IMR-90 (cell line): ENCODE data around the gene TTC21B. TPM values are rescaled to one million over a fixed set of nuclear protein-coding genes. Genes with fewer than 3 reads are reported as not detected.

Source experiments
- ATAC-seq: fragments of 200-7000 bp; cut with Tn5 transposase; 2 replicates; pipeline ENCODE4 v1.9.1; 2020; ENCODE audit warnings: low read depth, mild to moderate bottlenecking, moderate library complexity
- BruUV-seq: library from RNA; stranded (reverse); fragments of 400-500 nt; replicated peaks from 2 replicates; lab custom pipeline; 2021; lab: Mats Ljungman, UMichigan
- CTCF ChIA-PET: fragments of 300-600 bp; formaldehyde crosslinking; extraction: SDS; loops from one replicate; lab custom pipeline; 2021; ENCODE audit warnings: antibody characterized with exemption; lab: Yijun Ruan, JAX
- POLR2A ChIA-PET: fragments of 300-600 bp; sonication (Branson Sonifier 250); formaldehyde crosslinking; loops from one replicate; lab custom pipeline; 2022; ENCODE audit warnings: antibody characterized with exemption; ENCODE audit not compliant: unreplicated experiment; lab: Charles Lee
- DNase-seq: peaks from one replicate; pipeline ENCODE4 v3.0.0; 2013
- H2AFZ ChIP-seq: replicated peaks from 2 replicates; pipeline ENCODE3; 2013; ENCODE audit warnings: low read length, mild to moderate bottlenecking; ENCODE audit not compliant: poor library complexity
- H2AK5ac ChIP-seq: 2 replicates; pipeline ENCODE4 v1.6.1; 2013; ENCODE audit warnings: low read depth, low read length, inconsistent platforms
- H2AK9ac ChIP-seq: replicated peaks from 2 replicates; pipeline ENCODE3; 2013; ENCODE audit warnings: mild to moderate bottlenecking, low read depth, low read length, moderate library complexity; ENCODE audit not compliant: poor library complexity
- H2BK120ac ChIP-seq: 2 replicates; pipeline ENCODE4 v1.6.1; 2013; ENCODE audit warnings: low read depth, low read length, inconsistent platforms
- H2BK15ac ChIP-seq: 3 replicates; pipeline ENCODE4 v1.6.1; 2013; ENCODE audit warnings: low read depth, low read length, inconsistent platforms
- H2BK20ac ChIP-seq: 2 replicates; pipeline ENCODE4 v1.6.1; 2013; ENCODE audit warnings: low read depth, mild to moderate bottlenecking, inconsistent platforms, low read length, moderate library complexity
- H2BK5ac ChIP-seq: 2 replicates; pipeline ENCODE4 v1.6.1; 2013; ENCODE audit warnings: mild to moderate bottlenecking, low read depth, low read length, inconsistent platforms; ENCODE audit not compliant: poor library complexity, severe bottlenecking
- H3K14ac ChIP-seq: replicated peaks from 2 replicates; pipeline ENCODE4 v1.6.1; 2013; ENCODE audit warnings: low read depth, low read length, inconsistent platforms
- H3K18ac ChIP-seq: 2 replicates; pipeline ENCODE4 v1.6.1; 2013; ENCODE audit warnings: low read depth, low read length, control low read depth
- H3K23ac ChIP-seq: 2 replicates; pipeline ENCODE4 v1.6.1; 2013; ENCODE audit warnings: low read depth, low read length, inconsistent platforms
- H3K27ac ChIP-seq: 2 replicates; pipeline ENCODE4 v1.5.1; 2013; ENCODE audit warnings: mild to moderate bottlenecking, control low read depth, low read length; ENCODE audit not compliant: insufficient read depth
- H3K27me3 ChIP-seq: 2 replicates; pipeline ENCODE4 v1.6.1; 2013; ENCODE audit warnings: low read length; ENCODE audit not compliant: control insufficient read depth, insufficient read depth
- H3K36me3 ChIP-seq: 2 replicates; pipeline ENCODE4 v1.6.1; 2013; ENCODE audit warnings: low read length, mixed read lengths; ENCODE audit not compliant: control insufficient read depth, insufficient read depth
- H3K4ac ChIP-seq: 2 replicates; pipeline ENCODE4 v1.6.1; 2013; ENCODE audit warnings: low read depth, low read length, inconsistent platforms
- H3K4me1 ChIP-seq: 2 replicates; pipeline ENCODE4 v1.6.1; 2013; ENCODE audit warnings: low read length, mixed read lengths; ENCODE audit not compliant: control insufficient read depth, insufficient read depth
- H3K4me2 ChIP-seq: 2 replicates; pipeline ENCODE4 v1.6.1; 2013; ENCODE audit warnings: low read depth, mild to moderate bottlenecking, control low read depth, low read length, moderate library complexity
- H3K4me3 ChIP-seq: 2 replicates; pipeline ENCODE4 v1.5.1; 2013; ENCODE audit warnings: low read depth, mild to moderate bottlenecking, control low read depth, low read length, moderate library complexity; ENCODE audit not compliant: insufficient read depth
- H3K56ac ChIP-seq: 2 replicates; pipeline ENCODE4 v1.6.1; 2013; ENCODE audit warnings: low read length, inconsistent platforms; ENCODE audit not compliant: insufficient read depth; ENCODE audit errors: extremely low read depth
- H3K79me1 ChIP-seq, 2 experiments: 2 replicates each; pipeline ENCODE4 v1.6.1; 2013; ENCODE audit warnings: low read length in 2 of 2, inconsistent platforms in 1 of 2, low read depth in 1 of 2
- H3K9ac ChIP-seq: 2 replicates; pipeline ENCODE4 v1.6.1; 2013; ENCODE audit warnings: low read depth, low read length, control low read depth
- H3K9me1 ChIP-seq: 2 replicates; pipeline ENCODE4 v1.6.1; 2013; ENCODE audit warnings: low read length, inconsistent platforms; ENCODE audit not compliant: insufficient read depth
- H3K9me3 ChIP-seq: 2 replicates; pipeline ENCODE4 v1.6.1; 2013; ENCODE audit warnings: low read length; ENCODE audit not compliant: control insufficient read depth, insufficient read depth
- H4K20me1 ChIP-seq: 2 replicates; pipeline ENCODE4 v1.6.1; 2013; ENCODE audit warnings: low read length, inconsistent platforms; ENCODE audit not compliant: insufficient read depth
- H4K5ac ChIP-seq: 2 replicates; pipeline ENCODE4 v1.6.1; 2013; ENCODE audit warnings: mild to moderate bottlenecking, low read depth, low read length, control low read depth
- H4K8ac ChIP-seq, 2 experiments: 2 replicates each; pipeline ENCODE4 v1.6.1; 2013; ENCODE audit warnings: low read depth in 2 of 2, low read length in 2 of 2, control low read depth in 1 of 2, inconsistent platforms in 1 of 2
- H4K91ac ChIP-seq: 2 replicates; pipeline ENCODE4 v1.6.1; 2013; ENCODE audit warnings: low read depth, low read length, inconsistent platforms; ENCODE audit not compliant: insufficient read depth
- CHD1 ChIP-seq: IDR thresholded peaks from 2 replicates; pipeline ENCODE4 v1.6.1; 2012; ENCODE audit warnings: low read depth, low read length, improper control_type of control experiment
- ELK1 ChIP-seq: fragments of 150-350 bp; IDR thresholded peaks from 2 replicates; pipeline ENCODE4 v1.6.1; 2016; ENCODE audit warnings: low read depth, mild to moderate bottlenecking, low read length, moderate library complexity, borderline replicate concordance
- MAFK ChIP-seq: IDR thresholded peaks from 2 replicates; pipeline ENCODE4 v1.6.1; 2012; ENCODE audit warnings: low read depth, low read length, improper control_type of control experiment
- MAZ ChIP-seq: IDR thresholded peaks from 2 replicates; pipeline ENCODE4 v1.6.1; 2012; ENCODE audit warnings: low read depth, mild to moderate bottlenecking, low read length, improper control_type of control experiment, moderate library complexity, borderline replicate concordance
- MXI1 ChIP-seq: IDR thresholded peaks from 2 replicates; pipeline ENCODE4 v1.6.1; 2012; ENCODE audit warnings: low read depth, mild to moderate bottlenecking, low read length, moderate library complexity, borderline replicate concordance
- RAD21 ChIP-seq: IDR thresholded peaks from 2 replicates; pipeline ENCODE4 v1.6.1; 2012; ENCODE audit warnings: low read length, improper control_type of control experiment
- USF2 ChIP-seq: fragments of 150-350 bp; IDR thresholded peaks from 2 replicates; pipeline ENCODE4 v1.6.1; 2017; ENCODE audit warnings: mild to moderate bottlenecking, antibody characterized with exemption, low read length, low read depth
- WGBS, 2 experiments: methylation state at CpG; one replicate each; pipeline versions ENCODE4 v1.1.5 to v1.1.7; 2013; ENCODE audit warnings: missing lambda C conversion rate in 2 of 2; ENCODE audit not compliant: insufficient read length in 1 of 2; ENCODE audit errors: extremely low coverage in 2 of 2; 5-methylcytosine and 5-hydroxymethylcytosine counted together
- dilution Hi-C: fragments of 300-500 bp; cut with HindIII; formaldehyde crosslinking; loops from one replicate; pipeline ENCODE4 v1.14.3; 2018; ENCODE audit warnings: low sequenced_read_pairs; ENCODE audit not compliant: unreplicated experiment
- in situ Hi-C: fragments of 300-500 bp; cut with MboI; formaldehyde crosslinking; loops from 3 replicates; pipeline ENCODE4 v1.14.3; 2019; ENCODE audit warnings: low sequenced_read_pairs, inconsistent platforms, mixed read lengths
- intact Hi-C: fragments of 100-400 bp; cut with micrococcal nuclease; formaldehyde crosslinking; loops from 2 replicates; pipeline ENCODE4 v1.10.0; 2022
- polyA plus RNA-seq, 3 experiments: library from polyadenylated mRNA; depleted of rRNA; stranded (reverse); fragments of >200 nt; gene quantifications; 2 replicates each; pipeline ENCODE4 v1.2.3, GENCODE V29; 2012; ENCODE audit warnings: low replicate concordance in 1 of 3
- total RNA-seq: library from RNA; depleted of rRNA; stranded (reverse); fragments of >200 nt; gene quantifications from 2 replicates; pipeline ENCODE4 v1.2.3, GENCODE V29; 2012
- TF ChIP-seq, protein P1 (sequence below): conservative IDR thresholded peaks from 2 replicates; pipeline ENCODE4 v1.5.1; 2012; ENCODE audit warnings: mild to moderate bottlenecking, low read depth, low read length, improper control_type of control experiment

The TTC21B gene
- total and polyA plus RNA-seq, 2 of the 4 experiments (the other 2 are of a cell fraction): 8.0 to 17.2 TPM

- Histone ChIP-seq H2AK9ac (no peak overlapping the region), H3K9me3 (no peaks in the 10 kb centered on the region), H3K4me2 (no peak overlapping the region), H2BK5ac (no peak overlapping the region), H2BK15ac (no peak overlapping the region), H4K20me1 (no peaks in the 10 kb centered on the region), H3K9ac (no peak overlapping the region), H3K18ac (no peak overlapping the region), H2AFZ (no peak overlapping the region), H3K36me3 (no peaks in the 10 kb centered on the region), H3K27me3 (no peaks in the 10 kb centered on the region), H3K27ac (no peak overlapping the region), H3K4me1 (no peaks in the 10 kb centered on the region), H4K8ac (no peak overlapping the region), H3K79me1 (no peaks in the 10 kb centered on the region), H2BK120ac (no peak overlapping the region), H4K91ac (no peak overlapping the region), H3K14ac (no peak overlapping the region), H3K56ac (no peak overlapping the region), H4K5ac (no peak overlapping the region), H2BK20ac (no peak overlapping the region), H3K23ac (no peak overlapping the region), H3K4ac (no peak overlapping the region), H3K4me3 (no peak overlapping the region), H2AK5ac (no peak overlapping the region), H3K9me1 (no peaks in the 10 kb centered on the region)
- intact Hi-C loops: loop anchor here (5.0 to 10.0 kb wide), 4 partner anchors 168 to 876 kb away; partner anchors contain the start of gene SCN2A
- ChIA-PET CTCF (interaction anchor here (0.6 kb wide), 1 partner anchor 306 kb away, joined by 4 read pairs; no protein-coding TSS in a partner anchor), POLR2A (no interaction called here)
- ATAC-seq (no peak), DNase-seq (no peak)
- BruUV-seq: no TSS peak
- in situ Hi-C loops: no loop called here
- dilution Hi-C loops: no loop called here
- TF ChIP-seq CHD1 (no peak), MAZ (no peak), USF2 (no peak), ELK1 (no peak), MAFK (no peak), MXI1 (no peak), RAD21 (no peak)
- TF ChIP-seq, protein P1, sequence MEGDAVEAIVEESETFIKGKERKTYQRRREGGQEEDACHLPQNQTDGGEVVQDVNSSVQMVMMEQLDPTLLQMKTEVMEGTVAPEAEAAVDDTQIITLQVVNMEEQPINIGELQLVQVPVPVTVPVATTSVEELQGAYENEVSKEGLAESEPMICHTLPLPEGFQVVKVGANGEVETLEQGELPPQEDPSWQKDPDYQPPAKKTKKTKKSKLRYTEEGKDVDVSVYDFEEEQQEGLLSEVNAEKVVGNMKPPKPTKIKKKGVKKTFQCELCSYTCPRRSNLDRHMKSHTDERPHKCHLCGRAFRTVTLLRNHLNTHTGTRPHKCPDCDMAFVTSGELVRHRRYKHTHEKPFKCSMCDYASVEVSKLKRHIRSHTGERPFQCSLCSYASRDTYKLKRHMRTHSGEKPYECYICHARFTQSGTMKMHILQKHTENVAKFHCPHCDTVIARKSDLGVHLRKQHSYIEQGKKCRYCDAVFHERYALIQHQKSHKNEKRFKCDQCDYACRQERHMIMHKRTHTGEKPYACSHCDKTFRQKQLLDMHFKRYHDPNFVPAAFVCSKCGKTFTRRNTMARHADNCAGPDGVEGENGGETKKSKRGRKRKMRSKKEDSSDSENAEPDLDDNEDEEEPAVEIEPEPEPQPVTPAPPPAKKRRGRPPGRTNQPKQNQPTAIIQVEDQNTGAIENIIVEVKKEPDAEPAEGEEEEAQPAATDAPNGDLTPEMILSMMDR: no peak
- WGBS, 2 experiments: 98% methylated on average over 5 of the region's 6 CpGs; no CpG with 5 or more reads in 1 of the 2 experiments
These were observed 83.2 kb downstream of the TTC21B start for GRCh38 chr2:165870346-165870745.
